ENCODE measurements around the gene RPAIN. TPM values are rescaled to one million over a fixed set of nuclear protein-coding genes. Genes with fewer than 3 reads are reported as not detected.

The RPAIN gene
- total and polyA plus RNA-seq, 2 donors (not counting 3 experiments of a cell fraction or from before 2014, with no cell fraction given) = 39.3 to 55.9 TPM

- Histone ChIP-seq H3K27me3 (ENCODE audit: control insufficient read depth in 2 of 2, insufficient read depth in 2 of 2, low read length in 2 of 2) (no peaks in the 10 kb centered on the region), H3K9ac (replicated peaks; ENCODE audit: extremely low read depth, insufficient read depth, low read length) (peak overlapping the region; percentile 55), H3K9me1 (replicated peaks; ENCODE audit: control insufficient read depth, extremely low read depth, insufficient read depth, low read length) (no peaks in the 10 kb centered on the region), H2AFZ (ENCODE audit: low read depth, low read length) (peak overlapping the region; percentile 24), H3K9me3 (replicated peaks; ENCODE audit: control insufficient read depth, insufficient read depth, low read length) (no peaks in the 10 kb centered on the region), H4K20me1 (replicated peaks; ENCODE audit: control insufficient read depth, extremely low read depth, insufficient read depth, low read length) (no peaks in the 10 kb centered on the region), H3K4me3 (replicated peaks in 1 of 3; ENCODE audit: insufficient read depth in 1 of 3, low read depth in 1 of 3, low read length in 3 of 3) (peak overlapping the region; percentile 77 to 92 (median 87)), H3K4me2 (ENCODE audit: insufficient read depth, low read length) (peak overlapping the region; percentile 83), H3K79me2 (ENCODE audit: control insufficient read depth, insufficient read depth, low read length) (peaks cover 63% of the 10 kb centered on the region), H3K4me1 (ENCODE audit: control insufficient read depth, extremely low read depth, insufficient read depth, low read length) (peaks cover 7% of the 10 kb centered on the region), H3K27ac (ENCODE audit: insufficient read depth, low read depth, low read length) (no peak overlapping the region), H3K36me3 (ENCODE audit: control insufficient read depth in 2 of 2, extremely low read depth in 1 of 2, insufficient read depth in 2 of 2, low read length in 2 of 2) (peaks cover under 1 to 4% of the 10 kb centered on the region in 2 experiments)
- POLR2A ChIA-PET = interaction anchor here (2.2 kb wide), 1 partner anchor 18 kb away, joined by 13 read pairs; the partner anchor contains the start of genes DERL2 and MIS12
- dilution Hi-C loops (cut with MboI; ENCODE audit: extremely low pct_ligation_motif_present, low sequenced_read_pairs) = no loop called here
- peak; percentile 8 for DNase-seq (ENCODE audit: low read depth, low spot score)
- FAIRE-seq = no peak
- no TSS peak for BruUV-seq (replicated peaks)
- CTCF ChIA-PET = interaction anchor here (1.2 to 2.2 kb wide), 2 partner anchors 8 to 28 kb away, joined by 3 to 10 read pairs; partner anchors contain the start of gene C1QBP
- TF ChIP-seq POLR2A (IDR thresholded peaks at IDR 0.05; ENCODE audit: low read depth, low read length) (no peak), CTCF (IDR thresholded peaks at IDR 0.05; ENCODE audit: extremely low read depth in 1 of 2, insufficient read depth in 1 of 2, low read depth in 1 of 2, low read length in 2 of 2) (no peak), GATA2 (IDR thresholded peaks at IDR 0.05; ENCODE audit: insufficient read depth, insufficient read length, low read depth, low read length) (no peak), MAX (IDR thresholded peaks at IDR 0.05; ENCODE audit: insufficient read depth, insufficient read length) (no peak), MYC (IDR thresholded peaks at IDR 0.05; ENCODE audit: low read depth, low read length) (no peak), JUN (IDR thresholded peaks at IDR 0.05; ENCODE audit: borderline replicate concordance, insufficient read depth, insufficient read length, low read depth) (no peak), EZH2 (IDR thresholded peaks at IDR 0.05; ENCODE audit: borderline replicate concordance, low read depth, low read length, severe bottlenecking) (no peak), POLR2AphosphoS5 (IDR thresholded peaks at IDR 0.05; ENCODE audit: insufficient read depth, low read depth, low read length) (no peak), FOS (IDR thresholded peaks at IDR 0.05; ENCODE audit: borderline replicate concordance, insufficient read depth, low read length) (no peak)
- intact Hi-C loops (cut with micrococcal nuclease) = no loop called here
These were observed 47.4 kb downstream of the RPAIN start for GRCh38 chr17:5467416-5467815.
